HG02981 (cell line): Measurements from ENCODE around the gene SLC20A1.

Experiments
- ATAC-seq: cut with Tn5 transposase; IDR thresholded peaks from one replicate; pipeline ENCODE4 v1.9.1; 2021; ENCODE audit warnings: mild to moderate bottlenecking, moderate library complexity; ENCODE audit not compliant: unreplicated experiment

SLC20A1 gene

GRCh38 chr2:112623913-112624777 lies 21.6 kb upstream of the SLC20A1 start:
- peak; percentile 57 for ATAC-seq

GRCh38 chr2:112625474-112626114 lies 20.1 kb upstream of the SLC20A1 start:
- ATAC-seq: no peak

- no peak for ATAC-seq
Measured at GRCh38 chr2:112626604-112627059, 19.1 kb upstream of the SLC20A1 start.

- ATAC-seq: no peak
Measured at GRCh38 chr2:112627060-112628040, 18.4 kb upstream of the SLC20A1 start.

DNA sequence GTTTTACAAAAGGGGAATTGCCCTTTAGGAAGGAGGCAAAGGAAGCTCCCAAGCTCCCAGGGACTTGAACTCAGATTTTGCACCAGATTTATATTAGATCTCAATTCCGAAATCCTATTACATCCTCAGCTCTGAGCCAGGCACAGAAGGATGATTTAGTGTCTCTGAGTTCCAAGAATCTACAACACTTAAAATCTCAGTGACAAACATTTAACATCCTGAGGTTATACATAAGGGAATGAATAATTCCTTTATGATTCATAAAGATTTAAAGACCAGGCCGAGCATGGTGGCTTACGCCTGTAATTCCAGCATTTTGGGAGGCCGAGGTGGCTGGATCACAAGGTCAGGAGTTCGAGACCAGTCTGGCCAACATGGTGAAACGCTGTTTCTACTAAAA lies 16.5 kb upstream of the SLC20A1 start:
- no peak for ATAC-seq

DNA sequence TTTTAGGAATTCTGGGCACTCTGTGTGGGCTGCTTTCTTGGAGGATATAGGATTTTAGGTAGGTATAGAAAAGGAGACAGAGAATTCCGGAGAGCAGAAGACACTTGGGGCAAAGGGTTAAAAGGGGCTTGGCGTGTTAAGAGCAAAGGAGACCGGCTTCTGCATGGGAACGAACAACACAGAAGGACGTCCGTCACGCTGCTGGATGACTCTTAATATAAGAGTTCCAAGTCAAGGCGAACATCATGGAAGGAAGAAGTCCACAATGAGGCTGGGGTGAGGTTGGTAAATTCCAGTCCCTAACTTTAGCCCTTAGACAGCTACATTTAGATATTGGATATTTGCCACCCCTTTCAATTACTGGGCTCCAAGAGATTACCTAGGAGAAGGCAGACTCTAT lies 15.9 kb upstream of the SLC20A1 start:
- no peak for ATAC-seq

GRCh38 chr2:112630268-112630667 lies 15.5 kb upstream of the SLC20A1 start:
- no peak for ATAC-seq

- no peak for ATAC-seq
Measured at GRCh38 chr2:112633708-112634107, 12.0 kb upstream of the SLC20A1 start.

DNA sequence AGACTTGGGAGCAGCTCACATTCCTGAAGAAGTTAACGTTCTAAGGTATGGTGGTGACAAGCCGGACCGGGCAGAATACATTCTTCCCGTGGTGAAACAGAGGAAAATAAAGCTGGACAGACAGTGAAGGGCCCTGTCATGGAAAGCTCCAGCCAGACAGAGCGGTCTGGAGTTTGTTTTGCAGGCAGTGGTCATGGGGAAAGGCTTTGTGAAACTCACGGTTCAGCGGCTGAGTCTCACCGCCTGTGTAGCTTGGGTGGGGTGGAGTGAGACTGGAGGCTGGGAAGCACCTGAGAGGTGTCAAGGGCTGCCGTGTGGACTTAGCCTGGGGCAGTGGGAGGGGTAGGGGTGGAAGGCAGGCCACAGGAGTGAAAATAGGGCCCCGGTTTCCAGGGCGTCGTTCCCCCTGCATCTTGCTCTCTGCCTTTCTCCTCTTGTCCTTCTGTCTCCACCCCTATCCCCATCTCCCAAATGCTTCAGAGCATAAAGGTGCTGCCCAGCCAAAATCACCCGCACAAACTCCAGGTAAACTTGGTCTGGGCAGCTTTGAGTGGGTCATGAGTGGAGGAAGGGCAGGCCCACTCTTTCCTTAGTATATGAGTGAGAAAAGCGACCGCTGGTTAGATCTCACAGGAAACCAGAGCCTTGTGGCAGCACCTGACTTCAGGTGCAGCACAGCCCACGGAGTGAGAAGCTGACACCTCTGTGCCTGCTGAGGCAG lies 11.4 kb upstream of the SLC20A1 start:
- ATAC-seq: no peak

DNA sequence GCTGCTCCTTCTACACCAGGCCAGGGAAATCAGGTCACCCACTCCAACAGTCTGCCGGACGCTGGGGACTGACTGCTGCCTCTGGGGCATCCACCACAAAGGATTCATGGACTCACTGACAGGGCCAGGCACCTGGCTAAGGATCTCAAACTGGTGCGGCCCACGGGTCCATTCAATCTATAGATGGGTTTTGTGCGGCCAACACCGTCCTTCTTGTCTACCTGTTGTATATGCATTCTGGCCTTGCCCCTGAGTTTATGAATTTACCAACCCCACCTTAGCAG lies 10.9 kb upstream of the SLC20A1 start:
- no peak for ATAC-seq

DNA sequence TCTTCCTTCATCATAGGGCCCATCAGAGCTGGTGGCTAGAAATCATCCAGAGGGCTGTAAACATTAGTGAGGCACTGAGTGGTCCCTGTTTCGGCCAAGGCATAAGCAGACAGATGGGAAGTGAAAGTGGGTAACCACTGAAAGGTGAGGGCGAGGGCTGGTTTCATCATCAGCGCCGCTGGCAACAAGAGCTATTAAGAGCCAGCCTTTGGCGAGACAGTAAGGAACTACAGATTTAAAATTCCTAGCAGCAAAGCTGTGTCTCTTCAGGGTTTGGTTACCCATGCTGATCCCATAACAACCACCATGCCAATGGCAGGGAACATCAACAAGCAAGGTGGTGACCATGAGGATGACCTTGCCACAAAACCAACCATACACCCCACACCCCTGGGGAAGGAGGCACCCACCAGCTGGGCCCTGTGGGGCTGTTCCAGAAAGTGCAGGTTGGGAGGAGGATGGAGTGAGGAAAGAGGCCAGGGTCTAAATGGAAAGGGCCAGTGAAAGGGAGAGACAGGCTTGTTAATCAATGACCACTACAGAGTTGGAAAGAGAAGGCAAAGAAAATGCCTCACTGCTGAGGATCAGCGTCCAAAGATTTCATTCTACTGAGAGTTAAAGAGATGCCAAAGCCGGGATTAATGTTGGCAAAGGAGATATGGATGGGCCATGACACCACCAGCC lies 9.0 kb upstream of the SLC20A1 start:
- peak; percentile 83 for ATAC-seq

GRCh38 chr2:112637289-112637660 lies 8.5 kb upstream of the SLC20A1 start:
- no peak for ATAC-seq

DNA sequence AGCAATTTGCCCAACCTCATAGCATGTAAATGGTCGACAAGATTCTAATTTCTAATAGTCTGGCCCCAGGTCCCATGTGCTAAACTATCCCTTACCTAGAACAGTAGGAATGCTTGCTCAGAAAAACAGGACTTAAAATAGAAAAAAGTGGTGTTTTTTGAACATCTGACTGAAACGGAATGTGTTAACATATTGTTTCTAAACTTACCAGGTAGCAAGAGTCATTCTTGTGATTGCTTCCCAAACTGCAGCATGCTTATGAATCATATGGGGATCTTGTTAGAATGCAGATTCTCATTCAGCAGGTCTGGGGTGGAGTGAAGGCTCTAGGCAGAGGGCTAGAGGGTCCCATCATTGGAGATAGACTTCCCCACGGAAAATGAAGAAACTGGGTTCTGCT lies 5.8 kb upstream of the SLC20A1 start:
- ATAC-seq: no peak

DNA sequence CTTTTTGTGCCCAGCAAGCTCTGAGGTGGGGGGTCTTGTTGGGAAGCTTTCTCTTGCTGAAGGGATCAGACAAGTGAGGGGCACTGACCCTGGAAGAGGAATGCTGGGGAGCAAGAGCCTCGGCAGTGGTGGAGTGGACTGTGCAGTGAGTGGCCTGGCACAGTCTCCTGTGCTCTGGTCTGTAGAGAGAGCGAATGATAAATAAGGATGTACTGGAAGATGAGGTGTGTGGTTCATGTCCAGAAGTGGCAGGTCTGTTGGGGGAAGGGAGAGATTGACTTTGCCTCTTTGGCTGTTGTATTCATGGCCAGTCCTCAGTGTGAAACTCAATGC lies 5.3 kb upstream of the SLC20A1 start:
- ATAC-seq: no peak

DNA sequence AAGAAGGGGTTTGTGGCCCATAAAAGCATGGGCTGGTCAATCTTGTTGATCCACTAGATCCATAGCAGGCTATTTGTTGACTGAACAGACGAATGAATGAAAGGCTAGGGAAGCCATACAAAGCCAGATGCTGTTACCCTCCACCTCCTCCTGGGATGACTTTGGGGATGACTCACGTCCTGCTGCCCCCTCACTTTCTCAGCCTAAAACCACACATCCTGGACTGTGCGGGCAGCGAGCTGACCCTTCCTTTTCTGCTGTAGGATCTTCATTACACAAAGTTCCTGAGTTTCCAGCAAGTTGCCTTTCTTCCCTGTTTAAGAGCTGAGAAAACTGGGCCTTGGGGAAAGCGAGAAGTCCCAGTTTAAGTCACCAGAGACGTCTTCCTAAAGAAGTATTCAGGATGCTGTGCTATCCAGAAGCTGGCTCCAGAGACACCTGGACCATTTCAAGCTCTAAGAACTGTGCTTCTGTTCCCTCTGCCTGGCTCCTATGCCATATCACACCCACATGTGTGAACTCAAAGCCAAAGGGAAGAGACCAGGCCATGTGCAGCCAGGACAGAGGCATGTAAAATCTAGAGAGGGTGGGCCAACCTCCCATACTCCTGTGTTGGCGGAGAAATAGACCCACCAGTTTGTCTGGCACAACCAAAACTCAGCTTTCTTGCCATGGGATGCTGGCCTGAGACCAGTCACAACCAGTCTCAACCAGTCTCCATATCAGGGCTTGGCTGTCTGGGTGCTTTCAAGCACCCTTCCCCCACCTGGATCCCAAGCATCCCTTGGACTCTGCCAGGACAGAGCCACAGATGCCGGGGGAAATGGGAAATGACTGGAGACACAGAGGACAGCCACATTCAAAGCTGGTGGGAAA lies 4.7 kb upstream of the SLC20A1 start:
- no peak for ATAC-seq

- no peak for ATAC-seq
Measured at GRCh38 chr2:112641701-112642100, 4.0 kb upstream of the SLC20A1 start.

DNA sequence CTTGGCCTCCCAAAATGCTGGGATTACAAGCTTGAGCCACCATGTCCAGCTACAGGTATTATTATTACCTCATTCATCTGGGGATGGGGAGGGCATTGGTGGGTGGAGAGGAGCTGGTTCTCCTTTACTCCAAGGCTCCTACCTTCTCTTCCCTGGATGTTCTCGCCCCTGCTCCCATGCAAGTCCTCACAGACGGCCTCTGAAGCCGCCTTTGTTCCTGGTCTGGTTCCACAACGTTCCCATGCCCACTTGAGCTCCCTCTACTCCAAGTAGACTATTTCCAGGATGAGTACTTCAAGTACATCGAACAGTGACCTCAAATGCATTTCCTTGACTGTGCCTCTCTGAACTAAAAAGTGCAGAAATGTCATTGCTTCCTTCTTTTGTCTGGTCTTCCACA lies 3.2 kb upstream of the SLC20A1 start:
- ATAC-seq: no peak

DNA sequence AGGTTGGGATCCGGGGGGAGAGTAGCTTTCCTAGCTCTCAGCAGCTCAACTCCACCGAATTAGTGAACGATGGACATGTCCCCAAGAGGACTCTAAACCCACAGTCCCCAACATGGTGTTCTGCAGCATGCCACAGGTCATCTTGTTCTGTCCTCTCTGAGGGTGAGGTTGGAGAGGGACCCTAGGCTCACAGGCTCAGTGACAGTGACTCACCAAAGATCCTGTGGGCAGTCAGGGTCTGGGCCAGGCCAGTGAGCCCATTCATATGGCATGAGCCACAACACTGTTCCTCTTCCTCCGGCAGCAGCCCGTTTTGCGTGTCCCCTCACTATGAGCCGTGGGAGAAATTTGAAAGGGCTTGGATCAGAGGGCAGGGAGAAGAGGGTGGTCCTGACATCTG lies 2.8 kb upstream of the SLC20A1 start:
- no peak for ATAC-seq

DNA sequence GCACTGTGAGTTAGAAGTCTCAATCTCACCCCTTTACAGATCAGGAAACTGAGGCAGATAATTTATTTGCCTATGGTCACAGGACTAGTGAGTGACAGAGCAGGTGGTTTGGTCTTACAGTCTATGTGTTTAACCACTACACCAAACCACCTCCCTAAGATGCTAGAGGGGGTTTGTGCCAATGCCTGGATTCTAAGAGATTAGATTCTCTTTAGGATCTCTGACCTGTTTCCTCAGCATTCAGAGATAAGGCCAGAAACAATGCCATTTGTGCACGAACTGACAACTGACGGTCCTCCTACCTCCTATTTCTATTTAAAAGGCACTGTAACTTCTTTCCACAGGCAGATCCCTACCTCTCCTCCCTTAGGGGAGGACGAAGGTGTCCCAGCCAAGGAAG lies 2.3 kb upstream of the SLC20A1 start:
- no peak for ATAC-seq
